ENCODE measurements around the gene ZNF74.

- no peak for TF ChIP-seq POLR2A (IDR thresholded peaks at IDR 0.05; ENCODE audit: low read length)
- TF ChIP-seq CTCF (IDR thresholded peaks at IDR 0.05): no peak
- no peak for TF ChIP-seq USF2 (IDR thresholded peaks at IDR 0.05)
- TF ChIP-seq EP300 (IDR thresholded peaks at IDR 0.05): no peak
- no peak for TF ChIP-seq RAD21 (conservative IDR thresholded peaks at IDR 0.05 in 1 of 2, IDR thresholded peaks at IDR 0.05 in 1 of 2)
- TF ChIP-seq ZFP36 (IDR thresholded peaks at IDR 0.05; ENCODE audit: borderline replicate concordance, partially characterized antibody): no peak
- TF ChIP-seq JUN (IDR thresholded peaks at IDR 0.05): no peak
- TF ChIP-seq ZSCAN20 (CRISPR knock-in tag; IDR thresholded peaks at IDR 0.05): no peak
- TF ChIP-seq HMGXB4 (CRISPR knock-in tag; IDR thresholded peaks at IDR 0.05; ENCODE audit: borderline replicate concordance): no peak
Observed at GRCh38 chr22:20407829-20408228, 13.9 kb downstream of the ZNF74 start.
